A549 (cell line): ENCODE data around the gene TPM2. TPM values are rescaled to one million over a fixed set of nuclear protein-coding genes. Genes with fewer than 3 reads are reported as not detected.

Experiments
- ATAC-seq, 2 experiments: fragments of 200-7000 bp in 1 of 2; fragments of >200 bp in 1 of 2; cut with Nextera tagmentation in 1 of 2; cut with Tn5 transposase in 1 of 2; 3 replicates each; pipeline versions ENCODE4 v1.8.0 to v1.9.1; 2018 to 2020; ENCODE audit warnings: mild to moderate bottlenecking in 1 of 2, moderate library complexity in 1 of 2
- CTCF ChIA-PET: fragments of 300-600 bp; sonication (Branson Sonifier 250); formaldehyde crosslinking; extraction: SDS; loops from one replicate; lab custom pipeline; 2021; ENCODE audit warnings: antibody characterized with exemption, inconsistent platforms; lab: Yijun Ruan, JAX
- POLR2A ChIA-PET: fragments of 350-600 bp; formaldehyde crosslinking; extraction: SDS; loops from one replicate; lab custom pipeline; 2021; ENCODE audit warnings: antibody characterized with exemption, inconsistent platforms; lab: Yijun Ruan, JAX
- DNase-seq, 2 experiments: peaks; one replicate each; pipeline versions ENCODE4 v3.0.0 to v3.0.0-alpha.2; 2011 to 2016; ENCODE audit warnings: low read depth in 1 of 2, low spot score in 1 of 2
- FAIRE-seq: peaks from 2 replicates; lab custom pipeline; 2011; peaks lifted over from hg19 to GRCh38; lab: Jason Lieb, UNC
- H3K27ac ChIP-seq, 2 experiments: fragments of >200 bp; sonication (Bioruptor Twin); formaldehyde crosslinking; 3 replicates each; pipeline ENCODE4 v1.5.1; 2016 to 2017
- H3K4me1 ChIP-seq: fragments of >200 bp; sonication (Bioruptor Twin); formaldehyde crosslinking; 3 replicates; pipeline ENCODE4 v1.6.1; 2016
- H3K4me2 ChIP-seq: fragments of >200 bp; sonication (Bioruptor Twin); formaldehyde crosslinking; 3 replicates; pipeline ENCODE4 v1.6.1; 2016
- H3K4me3 ChIP-seq: fragments of >200 bp; sonication (Bioruptor Twin); formaldehyde crosslinking; 3 replicates; pipeline ENCODE4 v1.5.1; 2016
- H3K9me3 ChIP-seq: fragments of >200 bp; sonication (Bioruptor Twin); formaldehyde crosslinking; 3 replicates; pipeline ENCODE4 v1.6.1; 2016
- CBX2 ChIP-seq: fragments of 200-600 bp; sonication (generic); IDR thresholded peaks from 2 replicates; pipeline ENCODE4 v1.6.1; 2016; ENCODE audit warnings: low read depth, mild to moderate bottlenecking, borderline replicate concordance
- CEBPB ChIP-seq, 2 experiments: fragments of >200 bp in 1 of 2; sonication (Bioruptor Twin) in 1 of 2; formaldehyde crosslinking in 1 of 2; IDR thresholded peaks; 2 replicates each; pipeline ENCODE4 v1.6.1; 2012 to 2016
- CHD4 ChIP-seq: fragments of 200-600 bp; sonication (generic); IDR thresholded peaks from 2 replicates; pipeline ENCODE4 v1.6.1; 2016; ENCODE audit warnings: antibody characterized with exemption, mild to moderate bottlenecking, borderline replicate concordance
- FOSL2 ChIP-seq, 2 experiments: fragments of 450-650 bp in 1 of 2; fragments of >200 bp in 1 of 2; sonication (Bioruptor Twin) in 1 of 2; formaldehyde crosslinking; IDR thresholded peaks; 2 replicates each; pipeline versions ENCODE4 v1.5.0 to v1.6.1; 2016 to 2020; ENCODE audit warnings: mild to moderate bottlenecking in 1 of 2, moderate library complexity in 1 of 2
- HDAC2 ChIP-seq: fragments of 200-600 bp; sonication (generic); IDR thresholded peaks from 2 replicates; pipeline ENCODE4 v1.6.1; 2016
- HOXA7 ChIP-seq: fragments of 250-450 bp; sonication (Bioruptor Pico); IDR thresholded peaks from 2 replicates; pipeline ENCODE4 v1.5.0; 2020; ENCODE audit warnings: mild to moderate bottlenecking, moderate library complexity
- JUN ChIP-seq, 2 experiments: fragments of >200 bp; sonication (Bioruptor Twin); formaldehyde crosslinking; IDR thresholded peaks; 2 replicates in 1 of 2; 3 replicates in 1 of 2; pipeline ENCODE4 v1.6.1; 2016 to 2017
- JUNB ChIP-seq: fragments of >200 bp; sonication (Bioruptor Twin); formaldehyde crosslinking; IDR thresholded peaks from 2 replicates; pipeline ENCODE4 v1.6.1; 2016
- KDM5A ChIP-seq: fragments of 200-600 bp; sonication (generic); IDR thresholded peaks from 2 replicates; pipeline ENCODE4 v1.6.1; 2016; ENCODE audit warnings: antibody characterized with exemption, mild to moderate bottlenecking
- MAFK ChIP-seq: fragments of 450-650 bp; IDR thresholded peaks from 2 replicates; pipeline ENCODE4 v1.6.1; 2014; ENCODE audit not compliant: partially characterized antibody
- MAZ ChIP-seq: fragments of 150-350 bp; IDR thresholded peaks from 2 replicates; pipeline ENCODE4 v1.6.1; 2014; ENCODE audit warnings: antibody characterized with exemption, low read depth, low read length, borderline replicate concordance
- MYC ChIP-seq: IDR thresholded peaks from 2 replicates; pipeline ENCODE4 v1.6.1; 2012; ENCODE audit warnings: mild to moderate bottlenecking, inconsistent platforms, low read length, improper control_type of control experiment, borderline replicate concordance
- NFE2L2 ChIP-seq: fragments of 150-350 bp; conservative IDR thresholded peaks from 2 replicates; pipeline ENCODE4 v1.6.1; 2014; ENCODE audit warnings: low read length
- NPAS2 ChIP-seq: fragments of 250-450 bp; sonication (Bioruptor Pico); IDR thresholded peaks from 2 replicates; pipeline ENCODE4 v1.8.0; 2022; ENCODE audit warnings: mild to moderate bottlenecking, moderate library complexity, borderline replicate concordance
- NR3C1 ChIP-seq: fragments of >200 bp; sonication (Bioruptor Twin); formaldehyde crosslinking; IDR thresholded peaks from 3 replicates; pipeline ENCODE4 v1.6.1; 2017
- PHF8 ChIP-seq: fragments of 200-600 bp; sonication (generic); IDR thresholded peaks from 2 replicates; pipeline ENCODE4 v1.6.1; 2016; ENCODE audit warnings: low read depth, mild to moderate bottlenecking, antibody characterized with exemption, moderate library complexity, borderline replicate concordance
- POLR2AphosphoS2 ChIP-seq: conservative IDR thresholded peaks from 2 replicates; pipeline ENCODE4 v1.6.1; 2012; ENCODE audit warnings: low read length, improper control_type of control experiment, inconsistent platforms
- RAD21 ChIP-seq, 2 experiments: fragments of >200 bp in 1 of 2; sonication (Bioruptor Twin) in 1 of 2; formaldehyde crosslinking in 1 of 2; IDR thresholded peaks in 1 of 2; conservative IDR thresholded peaks in 1 of 2; 2 replicates in 1 of 2; 3 replicates in 1 of 2; pipeline ENCODE4 v1.6.1; 2012 to 2018; ENCODE audit warnings: inconsistent platforms in 1 of 2
- SMC3 ChIP-seq: fragments of >200 bp; sonication (Bioruptor Twin); formaldehyde crosslinking; IDR thresholded peaks from 3 replicates; pipeline ENCODE4 v1.6.1; 2018; ENCODE audit warnings: inconsistent platforms
- TFCP2L1 ChIP-seq: fragments of 250-450 bp; sonication (Bioruptor Pico); IDR thresholded peaks from 2 replicates; pipeline ENCODE4 v1.5.0; 2021; ENCODE audit warnings: mild to moderate bottlenecking
- TP53 ChIP-seq: fragments of 250-450 bp; sonication (Bioruptor Pico); IDR thresholded peaks from 2 replicates; pipeline ENCODE4 v1.5.0; 2021; ENCODE audit warnings: mild to moderate bottlenecking, moderate library complexity
- WGBS: methylation state at CpG from one replicate; pipeline ENCODE4 v1.1.6; 2017; ENCODE audit errors: missing lambda C conversion rate; 5-methylcytosine and 5-hydroxymethylcytosine counted together
- polyA plus RNA-seq, 4 experiments: library from polyadenylated mRNA; depleted of rRNA in 3 of 4; stranded (reverse); fragments of >200 nt; fragmentation: RNase III in 1 of 4; extraction: RNeasy Plus Mini Kit Qiagen cat#74134 plus additional on column Dnase treatment in 1 of 4; gene quantifications; 2 replicates in 3 of 4; 3 replicates in 1 of 4; pipeline ENCODE4 v1.2.3, GENCODE V29; 2011 to 2017
- TF ChIP-seq, protein P1 (sequence below): fragments of 450-650 bp; IDR thresholded peaks from 2 replicates; pipeline ENCODE4 v1.6.1; 2014; ENCODE audit warnings: antibody characterized with exemption
- TF ChIP-seq, protein P2 (sequence below): IDR thresholded peaks from 2 replicates; pipeline ENCODE4 v1.6.1; 2012
- TF ChIP-seq, protein P3 (sequence below): fragments of 250-450 bp; sonication (Bioruptor Pico); IDR thresholded peaks from 2 replicates; pipeline ENCODE4 v1.5.0; 2021; ENCODE audit warnings: mild to moderate bottlenecking, moderate library complexity, borderline replicate concordance

Gene TPM2
- polyA plus RNA-seq, 2 of the 4 experiments (the other 2 are of a cell fraction), result 281 to 956 TPM

DNA sequence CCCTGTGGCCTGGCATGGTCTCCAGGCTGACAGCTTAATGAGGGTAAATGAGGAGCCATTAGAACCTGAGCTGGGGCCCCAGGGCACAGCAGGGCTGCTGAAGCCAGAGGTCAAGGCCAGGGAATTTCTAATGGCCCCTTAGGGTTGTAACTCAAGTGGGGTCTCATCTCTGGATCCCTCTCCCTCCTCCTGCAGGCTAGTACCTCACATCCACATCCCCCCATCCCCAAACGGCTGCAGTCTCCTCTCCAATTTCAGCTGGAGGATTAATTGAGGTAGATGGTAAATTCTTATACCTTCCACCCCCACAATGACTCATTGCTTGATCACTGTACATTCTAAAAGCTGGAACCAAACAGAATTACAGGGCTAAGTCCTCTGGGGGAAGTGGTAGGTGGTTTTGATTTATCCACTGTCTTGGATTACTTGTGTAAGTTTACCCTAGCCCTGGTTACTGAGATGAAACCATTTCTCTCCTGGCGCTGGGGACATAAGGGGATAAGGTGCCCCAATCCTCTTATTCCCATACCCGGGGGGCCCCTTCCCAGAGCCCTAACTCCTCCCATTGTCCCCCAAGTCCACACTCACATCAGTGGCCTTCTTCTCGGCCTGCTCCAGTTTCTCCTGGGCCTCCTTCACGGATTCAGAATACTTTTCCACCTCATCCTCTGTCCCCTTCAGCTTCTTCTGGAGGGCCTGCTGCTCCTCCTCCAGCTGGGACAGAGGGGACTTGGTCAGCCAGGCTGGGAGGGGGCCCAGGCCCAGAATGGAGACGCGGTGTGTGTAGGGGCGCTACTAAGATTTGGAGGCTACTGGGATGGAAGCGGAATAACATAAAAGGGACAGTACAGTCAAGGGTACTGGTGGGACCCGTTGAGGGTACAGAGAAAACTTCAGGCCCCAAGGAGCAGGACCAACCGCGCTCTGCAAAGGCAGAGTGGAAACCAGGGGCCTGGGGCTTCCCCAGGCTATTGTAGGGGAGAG is 875 bp downstream of the TPM2 start:
- CTCF ChIA-PET, result interaction anchor here (0.9 to 32.5 kb wide), 7 partner anchors 8 to 222 kb away, joined by 3 to 758 read pairs (median 11); partner anchors contain the start of genes ARHGEF39, CA9, CCDC107 and CREB3
- FAIRE-seq (no peak), DNase-seq (peak in 1 of 2 experiments; percentile 25), ATAC-seq (peak in 1 of 2 experiments; percentile 5; a peak in 2 of 6 replicates)
- Histone ChIP-seq H3K4me2 (peak overlapping the region; percentile 79), H3K27ac (peak overlapping the region; percentile 93 to 99), H3K9me3 (no peaks in the 10 kb centered on the region), H3K4me1 (peaks cover 41% of the 10 kb centered on the region), H3K4me3 (peak overlapping the region; percentile 87)
- WGBS, result 2% methylated on average over 12 of the region's 12 CpGs
- POLR2A ChIA-PET, result interaction anchor here (0.5 to 4.3 kb wide), 10 partner anchors 8 to 59 kb away, joined by 3 to 23 read pairs (median 6); partner anchors contain the start of genes ARHGEF39, CA9, CCDC107 and CREB3
- no peak for TF ChIP-seq PHF8
- TF ChIP-seq FOSL2 (IDR thresholded peaks at IDR 0.05), result peak; percentile 14; the same call in 1 of the 2 replicates
- peak; percentile 51; the same call in 1 of the 2 replicates for TF ChIP-seq FOSL2 (CRISPR knock-in tag; IDR thresholded peaks at IDR 0.05)
- TF ChIP-seq CBX2, result no peak

DNA sequence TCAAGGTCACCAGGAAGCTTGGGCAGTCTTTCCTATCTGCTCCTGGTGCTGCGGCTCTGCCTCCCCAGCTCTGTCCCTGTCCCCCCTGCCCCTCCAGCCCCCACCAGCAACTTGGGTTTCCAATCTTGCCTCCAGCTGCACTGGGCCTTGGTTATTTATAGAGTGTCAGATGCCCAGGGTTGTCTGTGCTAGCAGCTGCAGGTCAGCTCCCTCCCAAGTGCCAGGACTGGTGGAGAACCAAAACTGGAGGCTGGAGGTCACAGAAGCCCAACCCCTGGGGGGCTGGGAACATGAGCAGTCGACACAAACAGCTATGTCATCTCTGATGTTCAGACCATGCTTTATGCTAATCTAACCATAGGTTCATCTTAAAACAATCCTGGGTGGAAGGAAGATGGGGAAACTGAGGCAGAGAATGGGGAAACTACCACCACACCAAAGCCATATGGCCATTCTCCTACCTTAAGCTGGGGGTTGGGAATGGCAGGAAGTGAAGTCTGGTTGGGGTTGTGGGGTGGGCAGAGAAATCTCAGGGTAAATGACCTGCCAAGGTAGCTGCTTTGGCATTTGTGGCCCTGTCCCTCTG is 1.7 kb downstream of the TPM2 start:
- FAIRE-seq, result no peak
- peaks cover 41% of the 10 kb centered on the region for H3K4me1 ChIP-seq
- TF ChIP-seq TP53 (CRISPR knock-in tag) (no peak), KDM5A (no peak), CHD4 (no peak), HOXA7 (CRISPR knock-in tag) (no peak), JUN (IDR thresholded peaks at IDR 0.05) (no peak), SMC3 (no peak), MYC (no peak), POLR2AphosphoS2 (no peak)
- H3K27ac ChIP-seq, result peak overlapping the region; percentile 93 to 99
- DNase-seq, result no peak
- peak overlapping the region; percentile 87 for H3K4me3 ChIP-seq
- ChIA-PET POLR2A (interaction anchor here (0.5 to 4.3 kb wide), 5 partner anchors 9 to 44 kb away, joined by 3 to 18 read pairs (median 5); partner anchors contain the start of genes ARHGEF39, CA9, CREB3 and TLN1), CTCF (interaction anchor here (0.9 to 32.5 kb wide), 6 partner anchors 8 to 223 kb away, joined by 3 to 758 read pairs (median 42); partner anchors contain the start of genes ARHGEF39, CA9, CCDC107 and CREB3)
- 80% methylated on average over 2 of the region's 2 CpGs for WGBS
- peak overlapping the region; percentile 79 for H3K4me2 ChIP-seq
- H3K9me3 ChIP-seq, result no peaks in the 10 kb centered on the region
- no peak for ATAC-seq

DNA sequence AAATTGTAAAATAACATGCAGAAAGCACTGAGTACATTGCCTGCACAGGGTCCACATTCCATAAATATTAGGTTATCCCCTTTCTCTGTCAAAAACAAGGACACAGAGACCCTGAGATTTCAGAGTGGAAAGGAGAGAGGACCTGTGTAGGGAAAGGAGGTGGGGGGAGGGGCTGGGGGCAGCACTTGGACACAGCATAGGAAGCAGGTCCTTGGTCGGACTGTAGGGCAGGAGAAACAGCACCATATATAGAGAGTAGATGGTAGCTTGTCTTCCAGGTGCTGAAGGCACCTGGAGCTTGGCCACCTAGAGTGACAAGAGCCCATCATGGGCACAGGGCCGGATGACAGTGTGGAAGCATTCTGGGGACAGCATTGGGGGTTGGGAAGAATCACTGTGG is 2.4 kb downstream of the TPM2 start:
- DNase-seq, result peak in 1 of 2 experiments; percentile 43
- H3K4me2 ChIP-seq, result peak overlapping the region; percentile 79
- no peak for FAIRE-seq
- ChIA-PET POLR2A (interaction anchor here (1.1 to 1.7 kb wide), 2 partner anchors 22 to 45 kb away, joined by 3 to 4 read pairs; partner anchors contain the start of genes ARHGEF39, CREB3 and TLN1), CTCF (interaction anchor here (2.8 to 32.5 kb wide), 4 partner anchors 9 to 69 kb away, joined by 12 to 758 read pairs (median 285); partner anchors contain the start of genes ARHGEF39, CA9, CCDC107 and CREB3)
- no peaks in the 10 kb centered on the region for H3K9me3 ChIP-seq
- no peak for ATAC-seq
- H3K4me3 ChIP-seq, result peak overlapping the region; percentile 87; the same call in 1 of the 3 replicates
- WGBS, result 83% methylated on average over 2 of the region's 2 CpGs
- peaks cover 44% of the 10 kb centered on the region for H3K4me1 ChIP-seq
- H3K27ac ChIP-seq, result peak overlapping the region in 1 of 2 experiments; percentile 93; a peak in 3 of 6 replicates
- TF ChIP-seq JUNB (no peak), NFE2L2 (no peak), MAZ (no peak), JUN (IDR thresholded peaks at IDR 0.05) (no peak; a peak in 1 of 5 replicates), MAFK (no peak), HDAC2 (no peak), CEBPB (IDR thresholded peaks at IDR 0.05) (no peak), TFCP2L1 (CRISPR knock-in tag) (no peak), NPAS2 (no peak), RAD21 (conservative IDR thresholded peaks at IDR 0.05 in 1 of 2, IDR thresholded peaks at IDR 0.05 in 1 of 2) (no peak), NR3C1 (no peak)
- TF ChIP-seq, protein P1, sequence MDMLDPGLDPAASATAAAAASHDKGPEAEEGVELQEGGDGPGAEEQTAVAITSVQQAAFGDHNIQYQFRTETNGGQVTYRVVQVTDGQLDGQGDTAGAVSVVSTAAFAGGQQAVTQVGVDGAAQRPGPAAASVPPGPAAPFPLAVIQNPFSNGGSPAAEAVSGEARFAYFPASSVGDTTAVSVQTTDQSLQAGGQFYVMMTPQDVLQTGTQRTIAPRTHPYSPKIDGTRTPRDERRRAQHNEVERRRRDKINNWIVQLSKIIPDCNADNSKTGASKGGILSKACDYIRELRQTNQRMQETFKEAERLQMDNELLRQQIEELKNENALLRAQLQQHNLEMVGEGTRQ, result no peak
- TF ChIP-seq, protein P2, sequence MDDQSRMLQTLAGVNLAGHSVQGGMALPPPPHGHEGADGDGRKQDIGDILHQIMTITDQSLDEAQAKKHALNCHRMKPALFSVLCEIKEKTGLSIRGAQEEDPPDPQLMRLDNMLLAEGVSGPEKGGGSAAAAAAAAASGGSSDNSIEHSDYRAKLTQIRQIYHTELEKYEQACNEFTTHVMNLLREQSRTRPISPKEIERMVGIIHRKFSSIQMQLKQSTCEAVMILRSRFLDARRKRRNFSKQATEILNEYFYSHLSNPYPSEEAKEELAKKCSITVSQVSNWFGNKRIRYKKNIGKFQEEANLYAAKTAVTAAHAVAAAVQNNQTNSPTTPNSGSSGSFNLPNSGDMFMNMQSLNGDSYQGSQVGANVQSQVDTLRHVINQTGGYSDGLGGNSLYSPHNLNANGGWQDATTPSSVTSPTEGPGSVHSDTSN, result no peak
- TF ChIP-seq, protein P3, sequence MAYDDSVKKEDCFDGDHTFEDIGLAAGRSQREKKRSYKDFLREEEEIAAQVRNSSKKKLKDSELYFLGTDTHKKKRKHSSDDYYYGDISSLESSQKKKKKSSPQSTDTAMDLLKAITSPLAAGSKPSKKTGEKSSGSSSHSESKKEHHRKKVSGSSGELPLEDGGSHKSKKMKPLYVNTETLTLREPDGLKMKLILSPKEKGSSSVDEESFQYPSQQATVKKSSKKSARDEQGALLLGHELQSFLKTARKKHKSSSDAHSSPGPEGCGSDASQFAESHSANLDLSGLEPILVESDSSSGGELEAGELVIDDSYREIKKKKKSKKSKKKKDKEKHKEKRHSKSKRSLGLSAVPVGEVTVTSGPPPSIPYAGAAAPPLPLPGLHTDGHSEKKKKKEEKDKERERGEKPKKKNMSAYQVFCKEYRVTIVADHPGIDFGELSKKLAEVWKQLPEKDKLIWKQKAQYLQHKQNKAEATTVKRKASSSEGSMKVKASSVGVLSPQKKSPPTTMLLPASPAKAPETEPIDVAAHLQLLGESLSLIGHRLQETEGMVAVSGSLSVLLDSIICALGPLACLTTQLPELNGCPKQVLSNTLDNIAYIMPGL (CRISPR knock-in tag), result no peak
